Smooth muscle cell (in vitro differentiated cells): ENCODE data around the gene C1QTNF2. TPM values are rescaled to one million over a fixed set of nuclear protein-coding genes. Genes with fewer than 3 reads are reported as not detected.

Experiments used
- DNase-seq: peaks from one replicate; lab custom pipeline; 2025; ENCODE audit not compliant: unreplicated experiment; lab: John Stamatoyannopoulos, UW
- H2AFZ ChIP-seq: fragments of 200-600 bp; sonication (generic); 2 replicates; pipeline ENCODE4 v1.6.0; 2016; ENCODE audit warnings: antibody characterized with exemption, low read depth, mild to moderate bottlenecking
- H3F3A ChIP-seq: fragments of 200-600 bp; sonication (generic); 2 replicates; pipeline ENCODE4 v1.6.0; 2017; ENCODE audit warnings: antibody characterized with exemption, low read depth
- H3K27ac ChIP-seq: fragments of 200-600 bp; sonication (generic); 2 replicates; pipeline ENCODE4 v1.5.1; 2016; ENCODE audit warnings: low read depth, mild to moderate bottlenecking
- H3K27me3 ChIP-seq: fragments of 200-600 bp; sonication (generic); 2 replicates; pipeline ENCODE4 v1.6.1; 2016; ENCODE audit warnings: low read depth, mild to moderate bottlenecking
- H3K36me3 ChIP-seq: fragments of 200-600 bp; sonication (generic); 2 replicates; pipeline ENCODE4 v1.5.1; 2016; ENCODE audit warnings: low read depth
- H3K4me1 ChIP-seq: fragments of 200-600 bp; sonication (generic); 2 replicates; pipeline ENCODE4 v1.5.1; 2016; ENCODE audit warnings: low read depth
- H3K4me2 ChIP-seq: fragments of 200-600 bp; sonication (generic); 2 replicates; pipeline ENCODE4 v1.6.0; 2016; ENCODE audit warnings: mild to moderate bottlenecking
- H3K4me3 ChIP-seq: fragments of 200-600 bp; sonication (generic); 2 replicates; pipeline ENCODE4 v1.5.1; 2016; ENCODE audit warnings: mild to moderate bottlenecking
- H3K79me2 ChIP-seq: fragments of 200-600 bp; sonication (generic); 2 replicates; pipeline ENCODE4 v1.6.0; 2016; ENCODE audit warnings: low read depth, mild to moderate bottlenecking
- H3K9ac ChIP-seq: fragments of 200-600 bp; sonication (generic); 2 replicates; pipeline ENCODE4 v1.6.0; 2016; ENCODE audit warnings: low read depth
- H3K9me3 ChIP-seq: fragments of 200-600 bp; sonication (generic); replicated peaks from 2 replicates; pipeline ENCODE4 v1.5.1; 2016; ENCODE audit warnings: low read depth
- H4K20me1 ChIP-seq: fragments of 200-600 bp; sonication (generic); 2 replicates; pipeline ENCODE4 v1.6.0; 2016; ENCODE audit warnings: low read depth
- WGBS: methylation state at CpG from one replicate; pipeline ENCODE4 v1.1.7; 2016; ENCODE audit warnings: low lambda C conversion rate; 5-methylcytosine and 5-hydroxymethylcytosine counted together
- polyA plus RNA-seq: library from polyadenylated mRNA; unstranded; fragments of >200 nt; fragmentation: Nextera tagmentation; extraction: Ambion mirVana; gene quantifications from 2 replicates; pipeline ENCODE4 v1.2.1, GENCODE V29; 2016
- total RNA-seq: library from RNA; depleted of rRNA; stranded (reverse); fragments of >200 nt; gene quantifications from 2 replicates; pipeline ENCODE4 v1.2.3, GENCODE V29; 2014
- TF ChIP-seq, protein P1 (sequence below): fragments of 200-600 bp; sonication (generic); IDR thresholded peaks from 2 replicates; pipeline ENCODE4 v1.5.1; 2017; ENCODE audit warnings: borderline replicate concordance, mild to moderate bottlenecking, antibody characterized with exemption; ENCODE audit not compliant: insufficient read depth, poor library complexity, severe bottlenecking

C1QTNF2 gene
- total and polyA plus RNA-seq, 2 experiments from 2014 or later = 0.85 to 2.6 TPM

DNA sequence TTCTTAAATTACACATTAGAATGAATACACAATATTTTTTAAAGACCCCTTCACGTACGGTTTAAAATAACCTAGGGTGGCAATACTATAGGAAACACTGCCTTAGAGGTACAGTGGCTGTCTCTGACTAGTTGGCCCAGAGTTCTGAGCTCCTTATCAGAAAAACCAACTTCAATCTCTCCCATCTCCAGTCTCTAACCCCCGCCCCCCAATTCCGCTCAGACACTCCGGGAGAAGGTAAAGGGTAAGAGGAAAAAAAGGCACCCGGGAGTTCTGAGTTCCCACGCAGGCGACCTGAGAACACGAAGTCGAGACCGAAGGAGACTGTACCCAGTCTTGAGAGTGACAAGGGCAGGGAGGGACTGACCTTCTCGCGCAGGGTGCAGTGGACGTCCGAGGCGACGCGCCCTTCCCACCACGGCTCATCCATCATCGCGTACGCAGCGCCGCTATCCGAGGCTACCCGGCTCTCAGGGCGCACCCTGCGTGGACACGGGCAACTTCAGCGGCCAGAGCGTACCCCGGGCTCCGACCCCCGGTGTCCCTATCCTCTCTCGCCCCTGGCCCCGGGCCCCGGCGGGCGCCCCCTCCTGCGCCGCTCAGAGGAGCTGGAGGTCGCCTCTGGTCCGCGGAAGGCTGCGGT lies 58.8 kb downstream of the C1QTNF2 start:
- H3K79me2 ChIP-seq = no peaks in the 10 kb centered on the region
- peak overlapping the region; percentile 48 for H3K9ac ChIP-seq
- no peaks in the 10 kb centered on the region for H3K27me3 ChIP-seq
- peak overlapping the region; percentile 99 for H3K4me2 ChIP-seq
- H3K36me3 ChIP-seq = no peaks in the 10 kb centered on the region
- TF ChIP-seq, protein P1, sequence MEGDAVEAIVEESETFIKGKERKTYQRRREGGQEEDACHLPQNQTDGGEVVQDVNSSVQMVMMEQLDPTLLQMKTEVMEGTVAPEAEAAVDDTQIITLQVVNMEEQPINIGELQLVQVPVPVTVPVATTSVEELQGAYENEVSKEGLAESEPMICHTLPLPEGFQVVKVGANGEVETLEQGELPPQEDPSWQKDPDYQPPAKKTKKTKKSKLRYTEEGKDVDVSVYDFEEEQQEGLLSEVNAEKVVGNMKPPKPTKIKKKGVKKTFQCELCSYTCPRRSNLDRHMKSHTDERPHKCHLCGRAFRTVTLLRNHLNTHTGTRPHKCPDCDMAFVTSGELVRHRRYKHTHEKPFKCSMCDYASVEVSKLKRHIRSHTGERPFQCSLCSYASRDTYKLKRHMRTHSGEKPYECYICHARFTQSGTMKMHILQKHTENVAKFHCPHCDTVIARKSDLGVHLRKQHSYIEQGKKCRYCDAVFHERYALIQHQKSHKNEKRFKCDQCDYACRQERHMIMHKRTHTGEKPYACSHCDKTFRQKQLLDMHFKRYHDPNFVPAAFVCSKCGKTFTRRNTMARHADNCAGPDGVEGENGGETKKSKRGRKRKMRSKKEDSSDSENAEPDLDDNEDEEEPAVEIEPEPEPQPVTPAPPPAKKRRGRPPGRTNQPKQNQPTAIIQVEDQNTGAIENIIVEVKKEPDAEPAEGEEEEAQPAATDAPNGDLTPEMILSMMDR = no peak
- H3K27ac ChIP-seq = no peak overlapping the region
- peaks cover 12% of the 10 kb centered on the region for H3K4me1 ChIP-seq
- H3K9me3 ChIP-seq = no peaks in the 10 kb centered on the region
- peak overlapping the region; percentile 98 for H2AFZ ChIP-seq
- no peak for DNase-seq
- H4K20me1 ChIP-seq = peaks cover 9% of the 10 kb centered on the region
- 1% methylated on average over 43 of the region's 45 CpGs for WGBS
- no peaks in the 10 kb centered on the region for H3F3A ChIP-seq
- peak overlapping the region; percentile 90 for H3K4me3 ChIP-seq

DNA sequence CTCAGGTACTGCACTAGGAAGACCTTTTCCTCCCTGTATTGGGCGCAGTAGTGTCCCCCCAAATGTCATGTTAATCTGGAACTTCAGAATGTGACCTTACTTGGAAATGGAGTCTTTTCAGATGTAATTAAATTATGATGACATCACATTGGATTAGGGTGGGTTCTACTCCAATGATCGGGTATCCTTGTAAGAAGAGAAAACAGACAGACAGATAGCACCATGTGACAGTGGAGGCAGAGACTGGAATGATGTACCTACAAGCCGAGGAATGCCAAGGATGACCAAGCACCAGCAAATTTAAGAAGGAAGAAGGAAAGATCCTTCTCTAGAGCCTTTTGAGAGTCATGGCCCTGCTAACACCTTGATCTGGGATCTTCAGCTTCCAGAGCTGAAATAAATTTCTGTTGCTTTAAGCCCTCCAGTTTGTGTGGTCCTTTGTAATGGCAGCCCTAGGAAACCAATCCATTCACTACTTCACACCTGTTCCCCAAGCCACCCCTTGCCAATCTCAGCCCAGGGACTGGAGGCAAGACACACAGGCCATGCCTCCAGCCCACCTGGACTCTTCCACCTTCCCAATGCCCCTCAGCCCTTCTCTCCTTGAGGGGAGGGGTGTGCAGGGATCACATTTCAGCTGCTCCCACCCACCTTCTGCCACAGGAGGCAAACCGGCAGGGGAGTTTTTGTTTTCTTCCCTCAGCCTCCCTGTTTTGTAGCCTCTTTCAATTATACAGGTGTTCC lies 59.7 kb downstream of the C1QTNF2 start:
- Histone ChIP-seq H3K27me3 (no peaks in the 10 kb centered on the region), H3K9ac (no peak overlapping the region), H3K4me3 (peak overlapping the region; percentile 90), H3K36me3 (no peaks in the 10 kb centered on the region), H3K79me2 (peaks cover 1% of the 10 kb centered on the region), H2AFZ (no peak overlapping the region), H3K9me3 (no peaks in the 10 kb centered on the region), H4K20me1 (peaks cover 9% of the 10 kb centered on the region), H3K4me1 (peaks cover 12% of the 10 kb centered on the region), H3K4me2 (peak overlapping the region; percentile 99), H3K27ac (no peak overlapping the region), H3F3A (no peaks in the 10 kb centered on the region)
- WGBS = 82% methylated on average over 4 of the region's 4 CpGs
- TF ChIP-seq, protein P1 = no peak
- DNase-seq = no peak

DNA sequence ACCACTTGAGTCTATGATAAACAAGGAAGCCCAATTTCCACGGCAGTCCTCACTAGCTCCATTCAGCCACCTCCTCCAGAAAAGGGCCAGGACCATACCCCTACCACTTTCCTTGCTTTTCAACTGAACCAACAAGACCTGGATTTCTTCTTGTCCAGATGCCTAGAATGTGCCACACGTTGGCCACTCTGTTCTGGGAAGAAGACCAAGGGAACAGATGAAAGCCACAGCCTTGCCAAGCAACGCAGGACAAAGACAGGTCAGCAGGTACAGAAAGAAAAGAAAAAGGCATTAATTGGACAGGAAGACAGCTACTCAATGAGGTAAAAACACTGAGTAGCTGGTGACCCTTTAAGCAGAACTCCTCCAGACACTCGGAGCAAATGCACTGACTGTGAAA lies 60.3 kb downstream of the C1QTNF2 start:
- Histone ChIP-seq H3F3A (no peaks in the 10 kb centered on the region), H3K4me2 (no peak overlapping the region), H3K4me3 (no peak overlapping the region), H3K79me2 (peaks cover 2% of the 10 kb centered on the region), H3K36me3 (no peaks in the 10 kb centered on the region), H3K27ac (no peak overlapping the region), H3K9ac (no peak overlapping the region), H3K27me3 (no peaks in the 10 kb centered on the region), H3K4me1 (peaks cover 12% of the 10 kb centered on the region), H3K9me3 (no peaks in the 10 kb centered on the region), H4K20me1 (peaks cover 9% of the 10 kb centered on the region), H2AFZ (no peak overlapping the region)
- WGBS = 94% methylated on average over 4 of the region's 4 CpGs
- TF ChIP-seq, protein P1 = no peak
- no peak for DNase-seq
